ENCODE results near the gene KCNJ3.
"Not testable (repeated sequence)": the region's sequence is repeated elsewhere in the genome, so short reads cannot be mapped to it uniquely, and the experiment has no call there.

The KCNJ3 gene

GRCh38 chr2:154844513-154844912 is 146.0 kb downstream of the KCNJ3 start:
- no peak for DNase-seq (ENCODE audit: low read depth in 4 of 4, low spot score in 1 of 4)

- DNase-seq (ENCODE audit: low read depth in 4 of 4, low spot score in 1 of 4), result no peak
Observed at GRCh38 chr2:154846842-154847241, 148.3 kb downstream of the KCNJ3 start.

GRCh38 chr2:154849482-154849881 is 151.0 kb downstream of the KCNJ3 start:
- no peak for DNase-seq (ENCODE audit: low read depth in 4 of 4, low spot score in 1 of 4)

GRCh38 chr2:154850532-154850931 is 152.0 kb downstream of the KCNJ3 start:
- no peak for DNase-seq (ENCODE audit: low read depth in 4 of 4, low spot score in 1 of 4)

- DNase-seq (ENCODE audit: low read depth in 4 of 4, low spot score in 1 of 4), result no peak
Observed at GRCh38 chr2:154855138-154855537, 156.6 kb downstream of the KCNJ3 start.

- DNase-seq (ENCODE audit: low read depth in 4 of 4, low spot score in 1 of 4), result not testable (repeated sequence)
Observed at GRCh38 chr2:154867151-154867550, 168.7 kb downstream of the KCNJ3 start.

- no peak for DNase-seq (ENCODE audit: low read depth in 4 of 4, low spot score in 1 of 4)
Observed at GRCh38 chr2:154875999-154876398, 177.5 kb downstream of the KCNJ3 start.

- no peak for DNase-seq (ENCODE audit: low read depth in 4 of 4, low spot score in 1 of 4)
Observed at GRCh38 chr2:154882725-154883124, 184.2 kb downstream of the KCNJ3 start.

GRCh38 chr2:154886316-154886715 is 187.8 kb downstream of the KCNJ3 start:
- no peak for DNase-seq (ENCODE audit: low read depth in 4 of 4, low spot score in 1 of 4)

- no peak for DNase-seq (ENCODE audit: low read depth in 4 of 4, low spot score in 1 of 4)
Observed at GRCh38 chr2:154898269-154898668, 199.8 kb downstream of the KCNJ3 start.

GRCh38 chr2:154901063-154901462 is 202.6 kb downstream of the KCNJ3 start:
- DNase-seq (ENCODE audit: low read depth in 4 of 4, low spot score in 1 of 4), result no peak

Data from stimulated activated CD4-positive, alpha-beta T cell treated with anti-CD3 and anti-CD28 coated beads, Interleukin-1b, Interleukin-23, amount 100 ng/mL, for 24 hours (primary cell).